ENCODE results near the gene MMP24OS.
"Not testable (repeated sequence)": the region's sequence is repeated elsewhere in the genome, so short reads cannot be mapped to it uniquely, and the experiment has no call there.

Gene MMP24OS

GRCh38 chr20:35277531-35278395, at the start of gene MMP24OS:
TSS of gene MMP24OS (minus strand) at chr20:35278122. CDS start at chr20:35277929, 193 bp downstream.
- peak; percentile 86 for DNase-seq

- DNase-seq = no peak
These were observed 49.4 kb upstream of the MMP24OS start for GRCh38 chr20:35327074-35327976.

GRCh38 chr20:35326740-35327073, 48.8 kb upstream of the MMP24OS start:
- DNase-seq = no peak

GRCh38 chr20:35326021-35326739, 48.3 kb upstream of the MMP24OS start:
- no peak for DNase-seq

GRCh38 chr20:35325401-35325800, 47.5 kb upstream of the MMP24OS start:
- no peak for DNase-seq

GRCh38 chr20:35320396-35321126, 42.6 kb upstream of the MMP24OS start:
- DNase-seq = no peak

GRCh38 chr20:35319871-35320197, 41.9 kb upstream of the MMP24OS start:
- DNase-seq = no peak

GRCh38 chr20:35319192-35319870, 41.4 kb upstream of the MMP24OS start:
- no peak for DNase-seq

- DNase-seq = no peak
These were observed 40.7 kb upstream of the MMP24OS start for GRCh38 chr20:35318502-35319157.

- no peak for DNase-seq
These were observed 39.7 kb upstream of the MMP24OS start for GRCh38 chr20:35317416-35318210.

GRCh38 chr20:35316086-35316485, 38.2 kb upstream of the MMP24OS start:
- DNase-seq = no peak

GRCh38 chr20:35315632-35316020, 37.7 kb upstream of the MMP24OS start:
- DNase-seq = not testable (repeated sequence)

- DNase-seq = no peak
These were observed 37.1 kb upstream of the MMP24OS start for GRCh38 chr20:35314816-35315631.

- no peak for DNase-seq
These were observed 34.4 kb upstream of the MMP24OS start for GRCh38 chr20:35312318-35312717.

- DNase-seq = no peak
These were observed 33.9 kb upstream of the MMP24OS start for GRCh38 chr20:35311822-35312221.

- peak; percentile 17 to 22 for DNase-seq
These were observed 33.5 kb upstream of the MMP24OS start for GRCh38 chr20:35311409-35311808.

- DNase-seq = no peak
These were observed 30.0 kb upstream of the MMP24OS start for GRCh38 chr20:35307666-35308653.

- peak; percentile 20 for DNase-seq
These were observed 29.1 kb upstream of the MMP24OS start for GRCh38 chr20:35306931-35307517.
